Measurements from ENCODE around the gene CMC2.

CMC2 gene

DNA sequence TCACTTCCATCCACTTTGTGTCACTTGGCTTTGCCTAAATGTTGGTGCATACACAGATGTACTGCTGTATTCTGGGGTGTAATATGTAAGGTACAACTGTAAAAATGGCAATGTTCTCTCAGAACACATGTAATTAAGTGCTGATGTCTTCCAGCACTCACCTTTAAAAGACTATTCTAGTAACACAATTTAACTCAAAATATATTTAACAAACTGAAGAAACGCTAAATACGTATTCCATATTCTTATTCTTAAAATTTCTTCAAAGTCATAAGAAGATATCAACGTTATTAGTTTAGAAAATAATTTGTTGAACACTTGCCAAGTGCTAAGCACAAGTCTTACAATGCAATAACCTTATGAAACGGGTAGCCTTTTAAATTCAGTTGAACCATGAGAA is 3.6 kb downstream of the CMC2 start:
- Histone ChIP-seq H2AFZ (ENCODE audit: low read length, unreplicated experiment) (no peak overlapping the region), H3K36me3 (ENCODE audit: insufficient read depth, low read length) (no peaks in the 10 kb centered on the region), H3K27ac (ENCODE audit: low read depth, low read length) (peak overlapping the region; percentile 75), H3K4me1 (ENCODE audit: control insufficient read depth, insufficient read depth, low read length, unreplicated experiment) (peaks cover 19% of the 10 kb centered on the region), H3K27me3 (ENCODE audit: insufficient read depth, low read length) (no peaks in the 10 kb centered on the region), H3K79me2 (ENCODE audit: control insufficient read depth, insufficient read depth, low read length, unreplicated experiment) (peaks cover 90% of the 10 kb centered on the region), H3K4me3 (ENCODE audit: low read depth, low read length) (peak overlapping the region; percentile 73)

DNA sequence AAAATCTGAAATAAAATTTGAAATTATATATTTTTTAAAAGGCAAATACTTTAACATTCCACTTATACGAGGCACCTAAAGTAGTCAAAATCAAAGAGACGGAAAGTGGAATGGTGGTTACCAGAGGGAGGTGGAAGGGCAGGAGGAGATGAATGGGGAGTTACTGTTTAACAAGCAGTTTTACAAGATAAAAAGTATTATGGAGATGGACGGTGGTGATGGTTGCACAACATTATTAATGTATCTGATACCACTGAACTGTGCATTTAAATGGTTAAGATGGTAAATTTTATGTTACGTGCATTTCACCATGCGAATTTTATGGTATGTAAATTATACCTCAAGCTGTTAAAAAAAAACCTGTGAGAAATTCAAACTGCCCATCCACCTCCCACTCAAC is 5.4 kb downstream of the CMC2 start:
- Histone ChIP-seq H3K27me3 (ENCODE audit: insufficient read depth, low read length) (no peaks in the 10 kb centered on the region), H2AFZ (ENCODE audit: low read length, unreplicated experiment) (no peak overlapping the region), H3K79me2 (ENCODE audit: control insufficient read depth, insufficient read depth, low read length, unreplicated experiment) (peaks cover 99% of the 10 kb centered on the region), H3K36me3 (ENCODE audit: insufficient read depth, low read length) (no peaks in the 10 kb centered on the region), H3K27ac (ENCODE audit: low read depth, low read length) (no peak overlapping the region), H3K4me1 (ENCODE audit: control insufficient read depth, insufficient read depth, low read length, unreplicated experiment) (peaks cover 27% of the 10 kb centered on the region), H3K4me3 (ENCODE audit: low read depth, low read length) (no peak overlapping the region)

DNA sequence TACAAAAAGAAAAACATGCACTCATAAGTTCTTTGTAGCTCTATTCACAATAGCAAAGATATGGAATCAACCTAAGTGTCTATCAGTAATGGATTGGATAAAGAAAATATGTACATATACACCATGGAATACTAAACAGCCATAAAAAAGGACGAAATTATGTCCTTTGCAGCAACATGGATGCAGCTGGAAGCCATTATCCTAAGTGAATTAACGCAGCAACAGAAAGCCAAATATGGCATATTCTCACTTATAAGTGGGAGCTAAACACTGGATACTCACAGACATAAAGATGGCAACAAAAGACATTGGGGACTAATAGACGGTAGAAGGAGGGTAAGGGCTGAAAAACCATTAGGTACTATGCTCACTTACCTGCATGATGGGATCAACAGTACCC is 5.8 kb downstream of the CMC2 start:
- Histone ChIP-seq H3K27me3 (ENCODE audit: insufficient read depth, low read length) (no peaks in the 10 kb centered on the region), H2AFZ (ENCODE audit: low read length, unreplicated experiment) (no peak overlapping the region), H3K4me1 (ENCODE audit: control insufficient read depth, insufficient read depth, low read length, unreplicated experiment) (peaks cover 27% of the 10 kb centered on the region), H3K36me3 (ENCODE audit: insufficient read depth, low read length) (no peaks in the 10 kb centered on the region), H3K79me2 (ENCODE audit: control insufficient read depth, insufficient read depth, low read length, unreplicated experiment) (peaks cover 99% of the 10 kb centered on the region), H3K27ac (ENCODE audit: low read depth, low read length) (no peak overlapping the region), H3K4me3 (ENCODE audit: low read depth, low read length) (no peak overlapping the region)

DNA sequence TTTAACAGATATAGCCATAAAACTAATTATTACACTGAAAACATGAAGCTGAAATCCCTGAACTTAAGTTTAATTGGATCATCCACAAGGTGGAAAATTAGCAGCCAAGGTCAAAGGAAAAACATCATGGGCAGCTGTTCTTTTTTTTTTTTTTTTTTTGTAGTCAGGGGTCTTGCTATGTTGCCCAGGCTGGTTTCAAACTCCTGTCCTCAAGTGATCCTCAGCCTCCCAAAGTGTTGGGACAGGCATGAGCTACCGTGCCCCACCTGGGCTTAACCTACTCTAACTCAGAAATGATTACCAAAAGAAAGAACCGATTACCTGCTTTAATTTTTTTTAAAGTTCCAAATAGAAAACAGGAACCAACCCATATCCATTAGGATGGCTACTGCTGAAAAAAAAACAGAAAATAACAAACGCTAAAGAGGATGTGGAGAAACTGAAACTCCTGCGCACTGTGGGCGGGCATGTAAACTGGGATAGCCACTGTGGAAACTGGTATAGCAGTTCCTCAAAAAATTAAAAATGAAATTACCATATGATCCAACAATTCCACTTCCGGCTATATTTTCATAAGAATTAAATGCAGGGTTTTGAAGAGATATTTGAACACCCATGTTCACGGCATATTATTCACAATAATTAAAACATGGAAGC is 8.6 kb downstream of the CMC2 start:
- peaks cover 27% of the 10 kb centered on the region for H3K4me1 ChIP-seq (ENCODE audit: control insufficient read depth, insufficient read depth, low read length, unreplicated experiment)
- H2AFZ ChIP-seq (ENCODE audit: low read length, unreplicated experiment) = no peak overlapping the region
- no peaks in the 10 kb centered on the region for H3K27me3 ChIP-seq (ENCODE audit: insufficient read depth, low read length)
- H3K36me3 ChIP-seq (ENCODE audit: insufficient read depth, low read length) = no peaks in the 10 kb centered on the region
- peaks cover 96% of the 10 kb centered on the region for H3K79me2 ChIP-seq (ENCODE audit: control insufficient read depth, insufficient read depth, low read length, unreplicated experiment)
- peak overlapping the region; percentile 75 for H3K4me3 ChIP-seq (ENCODE audit: low read depth, low read length)
- H3K27ac ChIP-seq (ENCODE audit: low read depth, low read length) = peak overlapping the region; percentile 42

DNA sequence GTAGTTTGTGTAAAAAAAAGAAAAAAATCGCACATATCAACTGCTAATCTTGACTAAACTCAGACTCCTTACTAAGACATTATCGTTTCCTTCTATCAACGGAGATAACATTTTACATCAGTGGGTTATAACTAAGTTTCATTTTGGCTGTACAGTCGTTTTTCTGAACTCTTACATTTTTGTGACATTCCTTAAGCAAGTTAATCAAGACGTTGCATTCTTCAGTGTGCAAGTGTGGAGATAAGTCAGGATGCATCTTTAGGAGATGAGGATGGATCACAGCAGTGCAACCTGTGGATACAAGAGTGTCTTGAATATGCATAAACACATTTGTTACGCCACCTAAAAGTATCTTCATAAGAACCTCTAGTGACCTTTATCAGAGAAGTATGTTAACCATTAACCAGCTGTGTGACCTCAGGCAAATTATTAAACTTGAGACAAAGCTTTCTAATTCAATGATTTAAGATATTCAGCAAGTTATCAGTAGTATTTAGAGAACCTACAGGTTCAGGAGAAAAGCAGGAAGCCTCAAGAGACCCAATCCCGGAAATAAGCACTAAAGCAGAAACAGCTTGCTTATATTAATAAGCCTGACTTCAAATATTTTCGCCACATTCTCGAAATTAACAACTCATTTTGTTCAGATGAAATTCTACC is 9.4 kb downstream of the CMC2 start:
- Histone ChIP-seq H3K4me1 (ENCODE audit: control insufficient read depth, insufficient read depth, low read length, unreplicated experiment) (peaks cover 32% of the 10 kb centered on the region), H3K36me3 (ENCODE audit: insufficient read depth, low read length) (no peaks in the 10 kb centered on the region), H3K27ac (ENCODE audit: low read depth, low read length) (peak overlapping the region; percentile 42), H2AFZ (ENCODE audit: low read length, unreplicated experiment) (peak overlapping the region; percentile 55), H3K4me3 (ENCODE audit: low read depth, low read length) (peak overlapping the region; percentile 75), H3K27me3 (ENCODE audit: insufficient read depth, low read length) (no peaks in the 10 kb centered on the region), H3K79me2 (ENCODE audit: control insufficient read depth, insufficient read depth, low read length, unreplicated experiment) (peaks cover 95% of the 10 kb centered on the region)

DNA sequence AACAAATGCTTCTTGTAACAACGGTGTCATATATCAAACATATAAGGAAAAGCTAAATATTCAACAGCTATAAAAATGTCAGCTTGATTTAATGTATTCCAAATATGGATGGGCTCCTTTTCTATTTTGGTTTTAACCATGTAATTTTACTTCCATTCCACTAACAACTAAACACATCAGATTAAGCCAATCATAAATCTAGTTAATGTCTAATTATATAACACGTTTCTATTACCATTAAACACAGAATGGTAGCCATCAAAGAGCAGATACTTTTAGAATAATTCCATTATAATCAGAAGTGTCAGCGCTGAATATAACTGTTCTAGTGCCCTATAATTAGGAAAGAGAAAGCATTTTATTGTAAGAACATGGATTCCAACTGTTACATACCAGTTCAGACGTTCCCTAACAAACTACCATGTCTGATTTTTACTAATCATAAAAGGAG is 10.0 kb downstream of the CMC2 start:
- Histone ChIP-seq H3K36me3 (ENCODE audit: insufficient read depth, low read length) (no peaks in the 10 kb centered on the region), H3K4me1 (ENCODE audit: control insufficient read depth, insufficient read depth, low read length, unreplicated experiment) (peaks cover 36% of the 10 kb centered on the region), H2AFZ (ENCODE audit: low read length, unreplicated experiment) (peak overlapping the region; percentile 55), H3K4me3 (ENCODE audit: low read depth, low read length) (peak overlapping the region; percentile 75), H3K27me3 (ENCODE audit: insufficient read depth, low read length) (no peaks in the 10 kb centered on the region), H3K79me2 (ENCODE audit: control insufficient read depth, insufficient read depth, low read length, unreplicated experiment) (peaks cover 95% of the 10 kb centered on the region), H3K27ac (ENCODE audit: low read depth, low read length) (peak overlapping the region; percentile 42)

DNA sequence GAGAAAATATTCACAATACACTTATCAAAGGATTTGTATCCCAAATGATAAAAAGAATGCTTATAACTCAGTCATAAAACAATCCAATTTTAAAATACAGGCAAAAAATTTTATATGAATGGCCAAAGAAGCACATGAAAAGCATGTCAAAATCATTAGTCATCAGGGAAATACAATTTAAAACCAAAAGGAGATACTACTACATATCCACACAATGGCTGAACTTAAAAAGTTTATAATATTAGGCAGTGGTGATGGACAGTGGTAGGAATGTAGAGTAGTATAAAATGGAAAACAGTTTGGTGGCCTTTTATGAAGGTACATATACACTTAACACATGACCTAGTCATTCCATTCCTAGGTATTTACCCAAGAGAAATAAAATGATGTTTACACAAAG is 12.2 kb downstream of the CMC2 start:
- Histone ChIP-seq H3K4me1 (ENCODE audit: control insufficient read depth, insufficient read depth, low read length, unreplicated experiment) (peaks cover 43% of the 10 kb centered on the region), H2AFZ (ENCODE audit: low read length, unreplicated experiment) (no peak overlapping the region), H3K27me3 (ENCODE audit: insufficient read depth, low read length) (no peaks in the 10 kb centered on the region), H3K79me2 (ENCODE audit: control insufficient read depth, insufficient read depth, low read length, unreplicated experiment) (peaks cover 93% of the 10 kb centered on the region), H3K4me3 (ENCODE audit: low read depth, low read length) (peak overlapping the region; percentile 63; the same call in 1 of the 2 replicates), H3K36me3 (ENCODE audit: insufficient read depth, low read length) (no peaks in the 10 kb centered on the region), H3K27ac (ENCODE audit: low read depth, low read length) (peak overlapping the region; percentile 85)

- peak overlapping the region; percentile 63 for H3K4me3 ChIP-seq (ENCODE audit: low read depth, low read length)
- H3K79me2 ChIP-seq (ENCODE audit: control insufficient read depth, insufficient read depth, low read length, unreplicated experiment) = peaks cover 92% of the 10 kb centered on the region
- H3K27ac ChIP-seq (ENCODE audit: low read depth, low read length) = peak overlapping the region; percentile 85
- no peak overlapping the region for H2AFZ ChIP-seq (ENCODE audit: low read length, unreplicated experiment)
- peaks cover 45% of the 10 kb centered on the region for H3K4me1 ChIP-seq (ENCODE audit: control insufficient read depth, insufficient read depth, low read length, unreplicated experiment)
- no peaks in the 10 kb centered on the region for H3K27me3 ChIP-seq (ENCODE audit: insufficient read depth, low read length)
- no peaks in the 10 kb centered on the region for H3K36me3 ChIP-seq (ENCODE audit: insufficient read depth, low read length)
These were observed 12.9 kb downstream of the CMC2 start for GRCh38 chr16:80993834-80994233.

- H3K36me3 ChIP-seq (ENCODE audit: insufficient read depth, low read length) = no peaks in the 10 kb centered on the region
- H3K79me2 ChIP-seq (ENCODE audit: control insufficient read depth, insufficient read depth, low read length, unreplicated experiment) = peaks cover 92% of the 10 kb centered on the region
- peaks cover 45% of the 10 kb centered on the region for H3K4me1 ChIP-seq (ENCODE audit: control insufficient read depth, insufficient read depth, low read length, unreplicated experiment)
- H3K27me3 ChIP-seq (ENCODE audit: insufficient read depth, low read length) = no peaks in the 10 kb centered on the region
- peak overlapping the region; percentile 85 for H3K27ac ChIP-seq (ENCODE audit: low read depth, low read length)
- H3K4me3 ChIP-seq (ENCODE audit: low read depth, low read length) = peak overlapping the region; percentile 63
- H2AFZ ChIP-seq (ENCODE audit: low read length, unreplicated experiment) = no peak overlapping the region
These were observed 13.4 kb downstream of the CMC2 start for GRCh38 chr16:80993307-80993706.

DNA sequence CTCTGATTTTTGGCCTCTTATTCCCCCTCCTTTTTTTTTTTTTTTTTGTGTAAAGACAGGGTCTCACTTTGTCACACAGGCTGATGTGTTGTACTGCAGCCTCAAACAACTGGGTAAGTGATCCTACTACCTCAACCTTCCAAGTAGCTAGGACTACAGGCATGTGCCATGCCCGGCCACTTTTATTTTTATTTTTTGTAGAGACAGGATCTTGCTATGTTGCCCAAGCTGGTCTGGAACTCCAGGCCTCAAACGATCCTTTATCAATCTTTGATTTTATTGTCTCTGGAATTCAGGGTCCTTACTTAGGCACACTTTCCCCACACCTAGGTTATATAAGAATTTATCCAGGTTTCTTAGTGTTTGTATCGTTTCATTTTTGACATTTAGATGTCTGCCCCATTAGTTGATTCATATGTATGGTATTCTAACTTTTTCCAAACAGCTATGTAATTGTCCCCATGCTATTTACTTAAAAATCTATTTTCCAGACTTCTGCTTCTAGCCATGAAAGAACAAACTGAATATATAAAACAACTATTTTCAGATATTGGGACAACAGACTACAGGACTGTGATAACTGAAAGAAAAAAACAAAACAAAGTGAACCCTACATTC is 13.9 kb downstream of the CMC2 start:
- Histone ChIP-seq H3K79me2 (ENCODE audit: control insufficient read depth, insufficient read depth, low read length, unreplicated experiment) (peaks cover 91% of the 10 kb centered on the region), H3K4me1 (ENCODE audit: control insufficient read depth, insufficient read depth, low read length, unreplicated experiment) (peaks cover 43% of the 10 kb centered on the region), H3K27ac (ENCODE audit: low read depth, low read length) (peak overlapping the region; percentile 85), H3K36me3 (ENCODE audit: insufficient read depth, low read length) (no peaks in the 10 kb centered on the region), H3K27me3 (ENCODE audit: insufficient read depth, low read length) (no peaks in the 10 kb centered on the region), H2AFZ (ENCODE audit: low read length, unreplicated experiment) (no peak overlapping the region), H3K4me3 (ENCODE audit: low read depth, low read length) (peak overlapping the region; percentile 63)

Data from ACC112 (cell line).